Erythroblast (primary cell): ENCODE data around the gene HIGD1C.

Source experiments
- GATA1 ChIP-seq: IDR thresholded peaks from 2 replicates; pipeline ENCODE4 v1.6.1; 2011; ENCODE audit warnings: low read depth, mild to moderate bottlenecking, control low read depth, low read length, moderate library complexity
- POLR2A ChIP-seq: IDR thresholded peaks from 2 replicates; pipeline ENCODE4 v1.6.1; 2011; ENCODE audit warnings: mild to moderate bottlenecking, low read length

DNA sequence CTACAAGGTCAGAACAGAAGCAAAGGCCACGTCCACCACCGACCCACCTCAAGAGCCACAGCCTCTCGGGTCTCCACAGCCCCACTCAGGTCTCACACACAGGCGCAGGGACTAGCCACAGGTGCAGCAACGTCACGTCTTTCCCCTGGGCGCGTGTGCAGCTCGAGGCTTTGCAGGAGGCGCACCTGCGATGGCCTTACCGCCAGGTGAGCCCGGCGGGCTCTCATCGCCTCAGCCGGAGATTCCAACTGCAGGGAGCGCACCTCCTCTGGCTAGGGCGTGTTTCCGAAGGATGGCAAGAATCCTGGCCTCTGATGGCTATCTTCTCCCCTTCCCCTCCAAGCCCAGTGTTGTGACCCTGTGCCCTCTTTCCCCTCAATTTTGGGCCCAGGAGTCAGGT lies at the start of gene HIGD1C:
- no peak for TF ChIP-seq POLR2A
- TF ChIP-seq GATA1 = no peak
